ENCODE data around the gene F2RL2.

The F2RL2 gene

DNA sequence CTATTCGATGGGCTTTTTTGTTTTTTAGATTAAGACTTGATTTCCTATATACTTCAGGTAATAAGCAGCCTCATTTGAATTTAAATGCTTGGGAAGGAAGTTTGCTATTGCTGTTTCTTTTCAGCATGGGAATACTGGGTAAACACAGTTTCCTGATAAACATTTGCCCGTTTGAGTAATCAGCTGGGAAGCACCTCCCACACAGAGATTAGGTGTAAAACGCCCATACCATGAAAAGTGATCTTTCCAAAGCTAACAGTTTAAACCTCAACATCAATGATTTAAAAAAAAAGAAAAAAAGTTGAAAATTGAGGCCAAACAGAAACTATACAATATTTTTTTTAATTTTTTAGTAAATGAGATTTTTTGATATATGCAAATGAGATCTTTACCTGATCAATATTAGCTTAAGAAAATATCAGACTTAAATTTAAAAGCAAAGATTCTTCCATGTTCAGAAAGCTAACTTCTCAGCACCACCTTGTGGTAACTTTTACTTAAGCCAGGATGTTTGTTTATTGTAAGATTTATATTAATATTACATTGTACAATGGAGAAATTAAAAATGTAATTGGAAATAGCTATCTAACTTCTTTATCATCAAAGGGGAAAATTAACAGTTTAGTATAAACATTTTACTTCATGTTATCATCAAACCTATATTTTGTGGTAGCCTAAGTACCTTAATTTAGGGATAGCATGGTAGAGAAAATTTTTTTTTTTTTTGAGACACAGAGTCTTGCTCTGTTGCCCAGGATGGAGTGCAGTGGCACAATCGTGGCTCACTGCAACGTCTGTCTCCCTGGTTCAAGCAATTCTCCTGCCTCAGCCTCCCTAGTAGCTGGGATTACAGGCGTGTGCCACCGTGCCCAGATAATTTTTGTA, 39.8 kb downstream of the F2RL2 start:
- no peak overlapping the region for H3K9ac ChIP-seq (ENCODE audit: low read depth, low read length)
- H2AFZ ChIP-seq (ENCODE audit: low read depth, low read length): no peak overlapping the region
- H4K20me1 ChIP-seq (ENCODE audit: insufficient read depth, low read length): no peaks in the 10 kb centered on the region
- TF ChIP-seq EZH2 (IDR thresholded peaks at IDR 0.05; ENCODE audit: borderline replicate concordance, low read depth, low read length, severe bottlenecking) (no peak), CTCF (IDR thresholded peaks at IDR 0.05; ENCODE audit: borderline replicate concordance, extremely low read depth, low read length, poor library complexity, severe bottlenecking) (peak; percentile 35)
- no peak overlapping the region for H3K4me3 ChIP-seq (ENCODE audit: low read depth in 1 of 2, low read length in 2 of 2)
- ATAC-seq (ENCODE audit: insufficient read depth, low read depth) (no peak), DNase-seq (no peak)
- H3K9me3 ChIP-seq (ENCODE audit: insufficient read depth, low read length, severe bottlenecking): no peaks in the 10 kb centered on the region
- no peak overlapping the region for H3K4me2 ChIP-seq (ENCODE audit: insufficient read depth, low read length)
- H3K27me3 ChIP-seq (ENCODE audit: insufficient read depth, low read length, poor library complexity): no peaks in the 10 kb centered on the region
- H3K27ac ChIP-seq (ENCODE audit: low read length): no peak overlapping the region
- no peaks in the 10 kb centered on the region for H3K36me3 ChIP-seq (ENCODE audit: insufficient read depth, low read length)
- no peaks in the 10 kb centered on the region for H3K79me2 ChIP-seq (ENCODE audit: insufficient read depth, low read length)
- H3K4me1 ChIP-seq (ENCODE audit: insufficient read depth, low read length): no peaks in the 10 kb centered on the region

DNA sequence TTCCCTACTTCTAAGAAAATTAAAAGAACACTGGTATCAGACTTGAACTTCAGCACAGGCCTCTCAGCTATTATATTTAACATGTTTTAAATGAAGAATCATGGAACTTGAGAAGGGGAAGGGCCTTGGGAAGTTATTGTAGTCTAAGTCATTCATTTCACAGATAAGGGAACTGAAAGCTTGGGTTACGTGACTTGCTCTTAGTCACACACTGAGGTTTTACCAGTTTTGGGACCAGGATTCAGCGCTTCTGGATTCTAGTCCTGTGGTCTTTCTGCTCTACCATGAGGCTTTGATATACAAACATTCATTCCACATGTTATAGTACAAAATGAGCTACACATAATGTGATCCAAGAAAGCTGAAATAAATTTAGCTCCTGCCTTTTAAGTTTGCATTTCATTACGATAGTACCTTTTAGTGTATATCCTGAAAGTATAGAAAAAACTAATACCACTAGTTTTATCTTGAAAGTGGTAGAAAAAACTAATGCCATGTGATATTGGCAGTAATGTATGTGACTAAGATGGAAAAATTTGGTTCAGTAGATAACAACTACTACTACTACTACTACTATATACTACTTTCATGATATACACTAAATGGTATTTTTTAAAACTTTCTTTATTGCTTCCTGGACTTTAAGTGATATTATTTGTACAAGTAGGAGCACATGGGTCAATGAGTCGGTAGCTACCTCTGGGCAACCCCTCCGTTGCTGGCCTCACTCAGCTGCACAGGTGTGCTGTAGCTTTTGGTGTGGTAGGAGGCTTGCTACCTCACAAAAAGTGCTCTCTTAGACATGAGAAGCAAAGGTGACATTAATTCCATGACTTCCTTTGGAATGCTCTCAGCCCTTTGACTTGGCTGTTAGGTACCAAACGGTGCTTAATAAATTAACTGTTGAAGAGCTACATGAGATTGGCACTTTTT, 40.7 kb downstream of the F2RL2 start:
- Histone ChIP-seq H3K27me3 (ENCODE audit: insufficient read depth, low read length, poor library complexity) (no peaks in the 10 kb centered on the region), H3K4me3 (ENCODE audit: low read depth in 1 of 2, low read length in 2 of 2) (no peak overlapping the region), H4K20me1 (ENCODE audit: insufficient read depth, low read length) (no peaks in the 10 kb centered on the region), H3K4me2 (ENCODE audit: insufficient read depth, low read length) (no peak overlapping the region), H3K9me3 (ENCODE audit: insufficient read depth, low read length, severe bottlenecking) (no peaks in the 10 kb centered on the region), H3K4me1 (ENCODE audit: insufficient read depth, low read length) (no peaks in the 10 kb centered on the region), H3K36me3 (ENCODE audit: insufficient read depth, low read length) (no peaks in the 10 kb centered on the region), H3K79me2 (ENCODE audit: insufficient read depth, low read length) (no peaks in the 10 kb centered on the region), H2AFZ (ENCODE audit: low read depth, low read length) (no peak overlapping the region), H3K9ac (ENCODE audit: low read depth, low read length) (no peak overlapping the region), H3K27ac (ENCODE audit: low read length) (no peak overlapping the region)
- ATAC-seq (ENCODE audit: insufficient read depth, low read depth) (no peak), DNase-seq (no peak)
- TF ChIP-seq EZH2 (IDR thresholded peaks at IDR 0.05; ENCODE audit: borderline replicate concordance, low read depth, low read length, severe bottlenecking) (no peak), CTCF (IDR thresholded peaks at IDR 0.05; ENCODE audit: borderline replicate concordance, extremely low read depth, low read length, poor library complexity, severe bottlenecking) (no peak)

GRCh38 chr5:76580981-76581380, 42.2 kb downstream of the F2RL2 start:
- Histone ChIP-seq H2AFZ (ENCODE audit: low read depth, low read length) (no peak overlapping the region), H4K20me1 (ENCODE audit: insufficient read depth, low read length) (no peaks in the 10 kb centered on the region), H3K4me1 (ENCODE audit: insufficient read depth, low read length) (no peaks in the 10 kb centered on the region), H3K79me2 (ENCODE audit: insufficient read depth, low read length) (no peaks in the 10 kb centered on the region), H3K27me3 (ENCODE audit: insufficient read depth, low read length, poor library complexity) (no peaks in the 10 kb centered on the region), H3K27ac (ENCODE audit: low read length) (no peak overlapping the region), H3K9me3 (ENCODE audit: insufficient read depth, low read length, severe bottlenecking) (no peaks in the 10 kb centered on the region), H3K36me3 (ENCODE audit: insufficient read depth, low read length) (no peaks in the 10 kb centered on the region), H3K4me2 (ENCODE audit: insufficient read depth, low read length) (no peak overlapping the region), H3K9ac (ENCODE audit: low read depth, low read length) (no peak overlapping the region), H3K4me3 (ENCODE audit: low read depth in 1 of 2, low read length in 2 of 2) (no peak overlapping the region)
- ATAC-seq (ENCODE audit: insufficient read depth, low read depth): no peak
- no peak for DNase-seq
- TF ChIP-seq EZH2 (IDR thresholded peaks at IDR 0.05; ENCODE audit: borderline replicate concordance, low read depth, low read length, severe bottlenecking) (no peak), CTCF (IDR thresholded peaks at IDR 0.05; ENCODE audit: borderline replicate concordance, extremely low read depth, low read length, poor library complexity, severe bottlenecking) (no peak)
